ENCODE data around the gene GASK1A. TPM values are rescaled to one million over a fixed set of nuclear protein-coding genes. Genes with fewer than 3 reads are reported as not detected.

Gene GASK1A
- total RNA-seq, 1 experiment from 2014 or later: 5.4 TPM

GRCh38 chr3:43031889-43032545 is 52.9 kb downstream of the GASK1A start:
- no peak overlapping the region for H3K4ac ChIP-seq (ENCODE audit: low read depth, low read length)
- no peak overlapping the region for H2BK5ac ChIP-seq (ENCODE audit: insufficient read length, low read length)
- H2BK12ac ChIP-seq (ENCODE audit: insufficient read length, low read depth, low read length): no peak overlapping the region
- H3K9me3 ChIP-seq (ENCODE audit: control insufficient read depth, low read depth, low read length): no peaks in the 10 kb centered on the region
- no peak overlapping the region for H3K18ac ChIP-seq (ENCODE audit: insufficient read length, low read depth, low read length)
- H2AFZ ChIP-seq (ENCODE audit: low read length): no peak overlapping the region
- H3K4me1 ChIP-seq (ENCODE audit: insufficient read depth, low read length): no peaks in the 10 kb centered on the region
- H2AK5ac ChIP-seq (ENCODE audit: insufficient read length, low read length): no peak overlapping the region
- DNase-seq: no peak
- H4K8ac ChIP-seq (replicated peaks; ENCODE audit: insufficient read length, low read depth, low read length): no peak overlapping the region
- no peak overlapping the region for H3K23ac ChIP-seq (ENCODE audit: insufficient read length, low read depth, low read length)
- no peaks in the 10 kb centered on the region for H3K79me2 ChIP-seq (ENCODE audit: insufficient read depth, low read length)
- H3K27ac ChIP-seq (ENCODE audit: insufficient read length, low read depth, low read length): no peak overlapping the region
- H3K27me3 ChIP-seq (ENCODE audit: insufficient read depth, low read length): no peaks in the 10 kb centered on the region
- H3K27me3 Mint-ChIP-seq (ENCODE audit: low read depth): no peaks in the 10 kb centered on the region
- H2BK15ac ChIP-seq (ENCODE audit: low read depth, low read length): no peak overlapping the region
- no peak overlapping the region for H3K4me3 Mint-ChIP-seq
- no peak overlapping the region for H2BK120ac ChIP-seq (ENCODE audit: low read depth, low read length, poor library complexity, severe bottlenecking)
- no peaks in the 10 kb centered on the region for H3K9me3 Mint-ChIP-seq
- H3K4me2 ChIP-seq (ENCODE audit: insufficient read depth, insufficient read length, low read length): no peak overlapping the region
- no peak overlapping the region for H4K5ac ChIP-seq (ENCODE audit: insufficient read length, low read depth, low read length)
- no peak overlapping the region for H3T11ph ChIP-seq (ENCODE audit: low read length)
- no peaks in the 10 kb centered on the region for H3K79me1 ChIP-seq (ENCODE audit: insufficient read depth, low read depth, low read length, poor library complexity, severe bottlenecking)
- no peak overlapping the region for H3K9ac ChIP-seq (ENCODE audit: extremely low read depth, insufficient read length, low read length)
- WGBS (ENCODE audit: extremely low coverage, insufficient read length, low lambda C conversion rate): no CpG with 5 or more reads among the region's 16 CpGs
- H3K27ac Mint-ChIP-seq: no peak overlapping the region
- no peak overlapping the region for H4K91ac ChIP-seq (ENCODE audit: insufficient read length, low read depth, low read length)
- TF ChIP-seq CTCF (conservative IDR thresholded peaks at IDR 0.05): no peak
- H3K4me1 Mint-ChIP-seq: no peaks in the 10 kb centered on the region
- no peaks in the 10 kb centered on the region for H4K20me1 ChIP-seq (ENCODE audit: control insufficient read depth, insufficient read depth, insufficient read length)
- no peaks in the 10 kb centered on the region for H3K23me2 ChIP-seq (ENCODE audit: insufficient read length, low read depth, low read length, poor library complexity, severe bottlenecking)
- H3K56ac ChIP-seq (ENCODE audit: insufficient read length, low read depth, low read length): no peak overlapping the region
- H2BK20ac ChIP-seq (ENCODE audit: low read depth, low read length, poor library complexity, severe bottlenecking): no peak overlapping the region
- H3K14ac ChIP-seq (ENCODE audit: insufficient read depth, low read length): no peak overlapping the region
- no peaks in the 10 kb centered on the region; a peak in 1 of 7 replicates for H3K36me3 Mint-ChIP-seq (ENCODE audit: insufficient read depth in 1 of 3, low read depth in 3 of 3)

Measured in H9 (cell line).